Umbilical cord (tissue), 2 donors: ENCODE results near the gene LCNL1. TPM values are rescaled to one million over a fixed set of nuclear protein-coding genes. Genes with fewer than 3 reads are reported as not detected.

Source experiments
- DNase-seq: peaks from one replicate; pipeline ENCODE4 v3.0.0-alpha.2; 2015; ENCODE audit warnings: low spot score
- total RNA-seq: library from RNA; depleted of rRNA; stranded (reverse); fragments of >200 nt; gene quantifications from one replicate; pipeline ENCODE4 v1.2.3, GENCODE V29; 2014; ENCODE audit warnings: low replicate concordance; ENCODE audit not compliant: insufficient read depth

Gene LCNL1
- total RNA-seq, 1 donor from 2014 or later: 0.72 TPM

DNA sequence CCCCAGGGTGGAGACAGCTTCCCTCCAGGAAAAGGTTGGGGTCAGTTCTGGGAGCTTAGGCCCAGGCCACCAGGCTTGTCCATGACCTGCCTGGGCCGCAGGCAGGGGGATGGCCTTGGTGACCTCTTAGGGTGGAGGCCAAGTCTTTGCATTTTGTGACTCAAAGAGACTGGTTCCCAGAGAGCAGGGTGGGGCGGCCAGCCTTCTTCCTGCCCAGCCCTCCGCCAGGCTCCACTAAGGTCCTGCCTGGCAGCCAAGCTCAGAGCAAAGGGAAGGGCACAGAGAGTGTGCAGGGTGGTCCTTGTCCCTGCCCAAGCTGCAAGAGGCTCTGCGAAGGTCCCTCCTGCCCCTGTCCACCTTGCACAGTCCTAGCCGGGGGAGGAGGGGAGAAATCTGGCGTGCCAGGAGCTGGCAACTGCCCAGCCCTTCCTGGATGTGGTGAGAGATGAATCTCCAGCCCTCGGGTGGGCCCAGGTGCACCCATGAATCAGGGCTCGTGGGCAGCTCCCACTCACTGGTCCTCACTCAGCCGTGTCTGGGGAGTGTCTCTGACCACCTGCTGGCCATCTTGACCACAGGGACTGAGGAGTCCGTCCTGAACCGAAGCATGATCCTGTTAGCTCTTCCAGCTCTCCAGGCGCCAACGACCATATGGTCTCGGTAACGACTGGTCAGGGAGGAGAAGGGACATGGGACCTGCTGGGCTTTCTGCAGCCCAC lies 7.8 kb upstream of the LCNL1 start:
- DNase-seq: no peak

DNA sequence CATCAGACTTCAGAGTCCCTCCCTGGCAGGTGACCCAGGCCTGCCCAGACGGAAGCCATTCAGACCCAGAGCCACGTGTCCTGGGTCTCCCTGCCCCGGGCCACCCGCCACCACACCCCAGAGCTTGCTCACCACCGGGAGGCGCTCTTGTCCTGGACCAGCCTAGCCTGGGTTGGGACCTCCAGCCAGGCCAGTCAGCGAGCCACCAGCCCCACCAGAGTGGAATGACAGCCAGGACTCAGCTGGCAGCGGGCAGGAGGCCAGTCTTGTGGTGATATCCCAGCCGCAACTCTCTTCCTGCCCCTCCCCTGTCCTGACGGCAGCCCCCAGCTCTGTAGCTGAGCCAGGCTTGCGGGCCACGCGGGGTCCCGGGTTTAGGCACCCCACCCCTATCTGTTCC lies 7.1 kb upstream of the LCNL1 start:
- no peak for DNase-seq

DNA sequence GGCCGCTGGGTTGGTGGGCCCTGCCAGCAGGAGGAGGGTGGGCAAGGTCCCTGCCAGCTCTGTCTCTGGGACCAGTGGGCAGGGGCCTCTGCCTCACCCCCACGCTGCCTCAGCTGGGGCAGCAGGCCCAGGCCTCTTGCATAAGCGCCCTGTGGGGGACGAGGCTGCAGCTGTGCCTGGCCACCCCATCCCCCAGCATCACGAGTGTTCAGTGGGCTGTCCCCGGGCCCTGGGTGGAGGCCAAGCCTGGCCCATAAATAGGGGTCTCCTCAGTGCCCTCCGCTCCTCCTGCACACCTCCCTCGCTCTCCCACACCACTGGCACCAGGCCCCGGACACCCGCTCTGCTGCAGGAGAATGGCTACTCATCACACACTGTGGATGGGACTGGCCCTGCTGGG lies 5.6 kb upstream of the LCNL1 start, which contains the start of gene PTGDS:
PTGDS (plus strand) TSS at position 282 of the 400 bp plus-strand sequence; CDS start at position 357, 75 bp downstream.
- no peak for DNase-seq

DNA sequence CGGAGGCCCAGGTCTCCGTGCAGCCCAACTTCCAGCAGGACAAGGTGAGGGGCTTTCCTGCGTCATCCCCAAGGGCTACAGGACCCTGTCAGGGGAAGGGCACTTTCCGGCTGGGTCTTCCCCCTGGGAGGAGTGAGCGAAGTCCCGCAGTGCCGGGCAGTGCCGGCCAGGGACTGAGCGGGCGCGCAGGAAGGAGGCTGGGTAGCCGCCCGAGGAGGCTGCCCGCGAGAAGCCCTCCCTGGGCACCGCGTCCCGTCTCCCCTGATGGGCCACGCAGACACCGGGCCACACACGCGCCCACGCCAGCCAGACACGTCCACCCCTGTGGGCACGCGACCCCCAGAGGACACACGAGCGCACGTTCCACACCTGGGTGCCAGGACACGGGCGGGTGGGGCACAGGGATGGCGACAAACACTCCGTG lies 5.1 kb upstream of the LCNL1 start:
- no peak for DNase-seq

DNA sequence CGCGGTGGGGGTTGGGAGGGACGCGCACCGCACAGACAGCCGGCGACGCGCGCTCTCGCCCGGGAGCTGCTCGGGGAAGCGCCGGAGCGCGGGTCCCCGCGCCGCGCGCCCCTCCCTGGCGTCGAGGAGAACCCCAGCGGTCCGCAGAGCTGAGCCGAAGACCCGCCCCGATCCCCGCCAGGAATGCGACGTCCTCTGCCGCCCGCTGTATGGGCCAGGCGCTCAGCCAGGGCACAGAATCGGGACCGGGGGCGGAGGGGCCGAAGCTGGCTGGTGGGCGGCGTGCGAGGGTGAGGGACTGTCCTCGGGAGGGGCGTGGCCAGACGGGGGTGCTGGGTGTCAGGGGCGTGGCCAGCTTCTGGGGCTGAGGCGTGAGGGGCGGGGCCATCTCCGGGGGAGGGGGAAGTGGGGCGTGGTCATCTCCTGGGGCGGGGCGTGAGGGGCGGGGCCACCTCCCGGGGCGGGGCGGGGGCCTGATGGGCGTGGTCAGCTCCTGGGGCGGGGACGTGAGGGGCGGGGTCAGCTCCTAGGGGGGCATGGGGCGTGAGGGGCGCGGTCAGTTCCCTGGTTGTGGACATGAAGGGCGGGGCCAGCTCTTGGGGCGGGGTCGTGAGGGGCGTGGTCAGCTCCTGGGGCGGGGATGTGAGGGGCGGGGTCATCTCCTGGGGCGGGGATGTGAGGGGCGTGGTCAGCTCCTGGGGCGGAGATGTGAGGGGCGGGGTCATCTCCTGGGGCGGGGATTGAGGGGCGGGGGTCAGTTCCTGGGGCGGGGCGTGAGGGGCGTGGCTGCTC lies 4.5 kb upstream of the LCNL1 start:
- DNase-seq: peak; percentile 55

DNA sequence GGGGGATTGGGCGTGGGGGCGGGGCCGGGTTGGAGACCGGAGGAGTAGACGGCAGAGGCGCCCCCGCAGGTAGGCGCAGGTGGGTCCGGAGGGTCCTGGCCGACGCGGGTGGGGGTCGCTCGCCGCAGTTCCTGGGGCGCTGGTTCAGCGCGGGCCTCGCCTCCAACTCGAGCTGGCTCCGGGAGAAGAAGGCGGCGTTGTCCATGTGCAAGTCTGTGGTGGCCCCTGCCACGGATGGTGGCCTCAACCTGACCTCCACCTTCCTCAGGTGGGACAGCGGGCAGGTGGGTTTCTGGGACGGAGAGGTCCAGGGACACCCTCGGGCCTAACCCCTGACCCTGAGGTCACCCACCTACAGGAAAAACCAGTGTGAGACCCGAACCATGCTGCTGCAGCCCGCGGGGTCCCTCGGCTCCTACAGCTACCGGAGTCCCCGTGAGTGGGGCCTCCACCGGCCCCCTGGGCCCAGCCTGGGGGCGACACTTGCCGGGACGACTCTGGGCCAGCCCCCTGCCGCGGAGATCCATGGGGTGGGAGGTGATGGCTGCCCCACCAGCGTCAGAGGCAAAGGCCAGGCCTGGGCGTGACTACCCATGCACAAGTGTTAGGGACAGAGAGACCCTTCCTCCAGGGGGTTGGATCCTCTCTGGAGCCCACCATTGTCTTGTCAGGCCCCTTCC lies 3.8 kb upstream of the LCNL1 start:
- no peak for DNase-seq

DNA sequence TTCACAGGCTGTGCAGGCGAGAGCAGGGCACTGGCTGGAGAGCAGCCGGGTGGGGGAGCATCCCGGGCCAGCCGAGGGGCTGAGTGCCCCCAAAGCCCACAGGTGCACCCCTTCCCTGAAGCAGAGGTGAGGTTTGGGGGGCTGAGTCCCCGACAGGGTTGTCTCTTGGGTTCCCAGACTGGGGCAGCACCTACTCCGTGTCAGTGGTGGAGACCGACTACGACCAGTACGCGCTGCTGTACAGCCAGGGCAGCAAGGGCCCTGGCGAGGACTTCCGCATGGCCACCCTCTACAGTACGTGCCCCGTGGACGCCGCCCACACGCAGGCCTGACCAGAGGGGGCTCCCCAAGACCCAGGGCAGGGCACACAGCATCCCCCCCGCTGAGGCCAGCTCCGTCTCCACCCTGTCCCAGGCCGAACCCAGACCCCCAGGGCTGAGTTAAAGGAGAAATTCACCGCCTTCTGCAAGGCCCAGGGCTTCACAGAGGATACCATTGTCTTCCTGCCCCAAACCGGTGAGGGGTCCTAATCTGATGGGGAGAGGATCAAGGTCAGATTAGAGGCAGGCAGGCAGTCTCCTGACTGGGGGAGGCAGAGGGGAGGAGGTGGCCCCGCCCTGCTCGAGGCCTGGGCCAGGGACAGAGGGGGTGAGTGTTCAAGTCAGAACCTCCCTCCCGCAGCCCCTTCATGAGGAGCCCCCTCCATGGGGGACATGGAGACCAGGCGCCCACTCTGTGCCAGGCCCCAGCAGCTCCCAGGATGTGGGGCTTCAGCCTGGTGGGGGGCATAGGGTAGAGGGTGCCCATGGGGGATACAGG lies 2.8 kb upstream of the LCNL1 start:
- DNase-seq: no peak

DNA sequence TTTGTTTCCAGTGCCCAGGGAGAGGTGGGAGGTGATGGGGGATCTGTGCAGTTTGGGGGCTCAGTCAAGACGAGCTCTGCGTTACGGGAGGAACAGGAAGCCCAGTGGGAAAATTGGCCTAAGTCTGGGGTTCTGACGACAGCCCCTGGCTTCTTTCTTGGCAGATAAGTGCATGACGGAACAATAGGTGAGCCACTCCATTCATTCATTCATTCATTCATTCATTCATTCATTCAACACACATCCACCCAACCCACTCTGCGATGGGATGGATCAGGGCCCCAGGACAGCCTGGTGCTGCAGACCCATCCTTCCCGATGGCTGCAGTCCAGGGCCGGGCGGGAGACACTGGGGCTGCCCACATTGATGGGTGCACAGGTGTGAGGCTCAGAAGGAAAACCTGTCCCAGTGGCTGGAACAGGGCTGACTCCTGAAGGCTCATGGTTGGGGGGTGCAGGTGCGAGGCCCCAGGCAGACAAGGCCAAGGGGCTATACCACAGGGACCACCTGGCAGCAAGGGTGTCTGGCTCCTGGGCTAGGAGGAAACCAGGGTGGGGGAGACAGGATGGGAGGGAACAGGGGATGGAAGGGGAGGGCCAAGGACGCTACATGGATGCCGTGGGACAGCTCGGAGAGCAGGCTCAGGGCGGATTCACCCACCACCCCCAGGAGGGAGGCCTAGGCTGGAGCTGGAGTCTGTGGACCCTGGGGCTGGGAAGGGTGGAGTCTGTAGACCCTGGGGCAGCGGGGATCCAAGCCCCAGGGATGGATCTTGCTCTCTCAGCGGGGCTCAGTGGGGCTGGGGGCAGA lies 1.9 kb upstream of the LCNL1 start:
- DNase-seq: no peak

DNA sequence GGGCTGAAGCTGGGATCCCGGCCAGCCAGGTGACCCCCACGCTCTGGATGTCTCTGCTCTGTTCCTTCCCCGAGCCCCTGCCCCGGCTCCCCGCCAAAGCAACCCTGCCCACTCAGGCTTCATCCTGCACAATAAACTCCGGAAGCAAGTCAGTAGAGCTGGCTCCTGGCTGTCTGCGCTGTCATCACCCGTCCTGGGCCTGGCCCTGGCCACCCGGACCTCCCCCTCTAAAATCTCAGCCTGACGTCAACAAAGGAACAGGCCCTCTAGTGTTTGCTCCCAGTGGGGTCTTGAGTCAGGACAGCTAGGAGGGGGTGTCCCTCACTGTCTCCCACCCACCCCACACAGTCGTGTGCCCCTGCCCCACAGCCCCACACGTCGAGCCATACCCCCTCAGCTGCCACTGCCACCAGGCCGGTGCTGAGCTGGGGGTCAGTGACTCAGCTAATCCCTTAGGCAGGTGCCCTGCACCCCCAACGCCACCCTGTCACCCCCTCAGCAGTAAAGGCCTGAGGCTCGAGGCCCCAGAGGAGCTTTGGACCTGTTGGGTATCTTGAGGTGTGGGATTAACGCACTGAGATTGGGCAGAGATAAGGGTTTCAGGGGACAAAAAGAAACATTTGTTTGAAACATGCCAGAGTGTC lies 1.1 kb upstream of the LCNL1 start:
- no peak for DNase-seq

DNA sequence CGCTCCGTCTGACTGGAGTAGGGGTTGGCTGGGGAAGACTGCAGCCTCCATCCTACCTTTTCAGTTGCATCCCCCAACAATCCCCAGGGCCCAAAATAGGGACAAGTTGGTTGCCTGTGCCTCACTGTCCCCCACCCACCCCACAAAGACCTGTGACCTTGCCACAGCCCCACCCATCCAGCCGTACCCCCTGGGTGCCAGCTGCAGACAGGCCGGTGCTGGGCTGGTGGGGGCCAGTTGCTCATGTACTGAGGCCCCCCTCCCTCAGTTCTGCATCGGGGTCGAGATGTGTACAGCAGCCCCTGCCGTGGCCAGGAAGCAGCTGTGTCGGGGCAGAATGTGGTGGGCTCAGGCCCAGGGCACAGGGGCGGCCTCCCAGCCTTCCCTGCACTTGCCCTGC lies 374 bp downstream of the LCNL1 start:
- no peak for DNase-seq

DNA sequence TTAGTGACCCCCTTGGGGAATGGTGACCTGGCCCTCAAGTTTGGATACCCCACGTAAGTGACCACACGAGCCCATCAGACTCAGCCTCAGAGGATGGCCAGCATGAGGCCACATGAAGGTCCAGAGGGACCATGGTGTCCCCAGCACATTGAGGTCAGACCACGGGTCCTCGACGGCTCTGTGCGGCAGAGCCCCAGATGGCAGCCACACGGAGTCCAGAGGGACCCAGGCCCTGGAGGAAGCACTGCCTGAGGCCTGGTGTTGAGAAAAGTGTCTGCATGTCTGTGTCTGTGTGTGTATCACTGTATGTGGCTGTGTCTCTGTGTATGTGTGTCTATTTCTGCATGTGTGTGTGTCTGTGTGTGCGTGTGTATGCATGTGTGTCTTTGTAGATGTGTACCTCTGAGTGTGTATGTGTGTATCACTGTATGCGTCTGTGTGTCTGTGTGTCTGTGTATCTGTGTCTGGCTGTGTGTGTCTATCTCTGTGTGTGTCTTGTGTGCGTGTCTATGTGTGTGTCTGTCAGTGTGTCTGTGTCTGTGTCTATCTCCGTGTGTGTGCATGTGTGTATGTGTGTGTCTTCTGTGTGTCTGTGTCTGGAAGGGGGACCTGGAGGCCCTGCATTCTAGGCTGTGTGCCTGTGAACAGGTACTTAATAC lies 992 bp downstream of the LCNL1 start:
- no peak for DNase-seq

DNA sequence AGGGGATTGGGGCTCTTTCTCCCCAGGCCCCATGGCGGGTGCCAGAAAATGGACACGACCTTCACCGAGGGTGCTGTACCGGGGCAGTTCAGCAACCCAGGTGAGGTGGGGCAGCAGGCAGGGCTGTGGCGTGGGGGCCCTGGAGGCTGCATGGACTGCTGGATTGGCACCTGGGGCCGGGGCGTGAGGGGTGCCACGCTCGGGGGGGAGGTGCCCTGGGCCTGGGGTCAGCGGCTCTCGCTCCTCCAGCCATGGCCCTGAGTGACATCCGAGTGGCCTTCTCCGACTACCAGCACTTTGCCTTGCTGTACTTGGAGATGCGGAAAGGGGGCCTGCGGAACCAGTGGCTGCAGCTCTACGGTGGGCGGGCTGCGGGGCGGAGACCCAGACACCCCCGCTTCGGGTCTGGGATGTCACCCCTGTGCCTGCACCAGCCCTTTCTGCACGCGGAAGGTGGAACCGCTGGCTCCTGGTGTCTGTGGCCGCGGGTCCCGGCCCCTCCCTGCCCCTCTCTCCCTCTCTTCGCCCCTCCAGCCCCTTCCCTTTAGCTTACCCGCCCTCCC lies 1.8 kb downstream of the LCNL1 start:
- no peak for DNase-seq

DNA sequence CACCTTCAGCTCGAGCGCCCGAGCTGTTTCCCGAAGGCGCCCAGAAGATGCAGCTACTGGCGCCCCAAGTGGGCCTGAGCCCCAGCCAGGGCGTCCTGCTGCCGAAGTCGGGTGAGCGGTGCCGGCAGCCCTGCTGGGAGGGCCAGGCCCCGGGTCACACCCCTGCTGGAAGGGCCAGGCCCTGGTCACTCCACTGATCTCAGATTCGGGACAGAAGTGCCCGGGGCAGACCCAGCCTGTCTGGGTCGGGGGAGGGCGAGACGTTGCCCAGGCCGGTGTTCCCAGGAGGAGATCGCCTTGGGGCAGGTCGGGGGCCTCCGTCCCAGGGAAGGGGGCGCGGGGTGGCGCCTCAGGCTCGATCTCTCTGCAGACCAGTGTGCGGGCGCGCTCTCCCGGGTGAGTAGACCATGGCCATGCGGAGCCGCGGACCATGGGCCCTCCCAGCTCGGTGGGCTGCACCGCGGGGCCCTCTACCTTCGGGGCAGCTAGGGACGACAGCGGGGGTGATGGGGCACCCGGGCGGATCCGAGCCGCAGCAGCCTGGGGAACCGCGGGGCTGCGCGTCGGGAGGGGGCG lies 2.3 kb downstream of the LCNL1 start:
- DNase-seq: no peak

DNA sequence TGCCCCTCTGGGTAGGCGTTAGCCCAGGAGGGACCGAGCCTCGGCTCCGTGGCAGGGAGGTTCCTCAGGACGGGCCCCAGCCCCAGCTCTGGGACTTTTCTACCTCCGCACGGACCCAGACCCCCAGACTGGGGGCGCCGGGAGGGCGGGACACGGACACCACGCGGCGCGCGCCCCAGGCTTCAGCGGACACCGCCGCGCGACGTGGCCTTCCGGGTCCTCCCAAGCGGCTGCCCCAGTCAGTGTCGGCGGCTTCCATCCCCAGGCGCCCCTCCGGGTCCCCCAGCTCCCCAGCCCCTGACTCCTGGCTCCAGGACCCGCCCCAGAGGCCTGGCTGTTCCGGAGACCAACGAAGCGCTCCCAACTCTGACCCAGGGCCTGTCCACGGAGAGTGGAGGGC lies 3.1 kb downstream of the LCNL1 start:
- DNase-seq: no peak

DNA sequence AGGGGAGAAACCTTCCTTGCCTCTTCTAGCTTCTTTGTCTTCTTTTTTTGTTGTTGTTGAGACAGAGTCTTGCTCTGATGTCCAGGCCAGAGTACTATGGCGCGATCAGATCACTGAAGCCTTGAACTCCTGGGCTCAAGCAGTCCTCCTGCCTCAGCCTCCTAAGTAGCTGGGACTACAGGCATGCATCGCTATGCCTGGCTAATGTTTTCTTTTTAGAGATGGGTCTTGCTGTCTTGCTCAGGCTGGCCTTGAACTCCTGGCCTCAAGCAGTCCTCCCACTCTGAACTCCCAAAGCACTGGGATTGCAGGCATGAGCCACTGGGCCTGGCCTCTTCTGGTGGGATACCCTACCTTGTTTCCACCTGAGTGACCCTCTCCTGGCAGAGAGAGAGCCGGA lies 6.1 kb downstream of the LCNL1 start:
- DNase-seq: no peak

DNA sequence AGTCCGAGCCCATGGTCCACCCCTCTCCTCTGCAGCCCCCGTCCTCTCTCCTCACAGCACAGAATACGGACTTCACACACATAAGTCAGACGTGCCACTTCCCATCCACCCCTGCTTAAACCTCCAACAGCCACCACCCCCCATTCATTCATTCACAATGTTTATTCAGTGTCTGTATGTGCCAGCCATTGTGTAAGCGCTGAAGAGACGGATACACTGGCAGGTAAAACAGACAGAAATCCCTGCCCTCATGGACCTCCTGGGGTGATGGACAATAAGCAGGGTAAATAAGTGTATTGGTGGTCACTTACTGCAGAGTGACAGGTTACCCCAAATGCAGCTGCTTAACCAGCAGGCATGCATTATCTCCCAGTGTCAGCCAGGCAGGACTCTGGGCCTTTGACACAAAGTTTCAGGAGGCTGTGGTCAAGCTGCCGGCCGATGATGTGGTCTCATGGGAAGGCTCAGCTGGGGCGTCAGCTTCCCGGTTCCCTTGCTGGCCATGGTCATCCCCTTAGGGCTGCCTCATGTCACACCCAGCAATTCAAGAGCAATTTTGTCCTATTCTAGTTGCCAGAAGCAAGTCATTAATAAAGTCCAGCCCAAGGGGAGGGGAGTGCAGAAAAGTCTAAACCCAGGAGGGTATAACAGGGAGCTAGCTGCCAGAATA lies 7.6 kb downstream of the LCNL1 start:
- no peak for DNase-seq

DNA sequence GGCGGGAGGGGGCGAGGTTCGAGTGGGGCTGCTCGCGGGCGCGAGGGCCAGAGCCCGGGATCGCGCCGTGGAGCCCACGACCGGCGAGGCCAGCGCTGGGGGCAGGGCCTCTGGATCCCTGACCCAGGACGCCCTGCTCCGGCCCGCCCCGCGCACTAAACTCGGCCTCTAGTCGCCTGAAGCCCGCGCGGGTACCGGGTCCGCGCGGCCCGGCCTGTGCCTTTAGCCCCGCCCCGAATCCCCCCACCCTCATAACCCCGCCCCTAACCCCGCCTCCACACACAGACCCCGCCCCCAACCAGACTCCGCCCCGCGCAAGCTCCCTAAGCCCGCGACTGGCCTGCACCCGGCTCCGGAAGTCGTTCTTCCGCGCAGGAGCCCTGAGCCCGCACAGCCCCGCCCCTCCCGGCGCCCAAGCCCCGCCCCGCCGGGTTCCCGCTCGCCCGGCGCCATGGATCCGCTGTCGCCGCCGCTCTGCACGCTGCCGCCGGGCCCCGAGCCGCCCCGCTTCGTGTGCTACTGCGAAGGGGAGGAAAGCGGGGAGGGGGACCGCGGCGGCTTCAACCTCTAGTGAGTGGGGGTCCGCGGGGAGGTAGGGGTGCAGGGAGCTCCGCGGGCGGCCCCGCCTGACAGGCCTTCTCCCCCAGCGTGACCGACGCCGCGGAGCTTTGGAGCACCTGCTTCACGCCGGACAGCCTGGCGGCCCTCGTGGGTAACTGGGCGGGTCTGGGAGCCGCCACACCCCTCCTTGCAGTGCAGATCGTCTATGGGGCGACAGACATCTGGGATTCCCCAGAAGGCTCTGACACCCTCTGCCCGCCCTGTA lies 9.4 kb downstream of the LCNL1 start, which contains the start of gene PAXX:
PAXX (plus strand) TSS at position 430 of the 826 bp plus-strand sequence; CDS start at position 452, 22 bp downstream.
- DNase-seq: peak; percentile 87
